Activated CD4-positive, alpha-beta T cell treated with anti-CD3 and anti-CD28 coated beads, Interleukin-2, amount 50 U/mL, for 1 hour (primary cell): ENCODE data around the gene XRRA1.
"Not testable (repeated sequence)": the region's sequence is repeated elsewhere in the genome, so short reads cannot be mapped to it uniquely, and the experiment has no call there.

Experiments used
- DNase-seq: peaks from one replicate; pipeline ENCODE4 v3.0.0-alpha.2; 2020

The XRRA1 gene

GRCh38 chr11:74893015-74893414, 55.9 kb downstream of the XRRA1 start:
- DNase-seq, result not testable (repeated sequence)

GRCh38 chr11:74877132-74877531, 71.8 kb downstream of the XRRA1 start:
- DNase-seq, result no peak

GRCh38 chr11:74871037-74871436, 77.9 kb downstream of the XRRA1 start:
- DNase-seq, result no peak

- DNase-seq, result no peak
These were observed 78.4 kb downstream of the XRRA1 start for GRCh38 chr11:74870485-74870884.

- DNase-seq, result no peak
These were observed 82.3 kb downstream of the XRRA1 start for GRCh38 chr11:74866557-74866956.

GRCh38 chr11:74863410-74863809, 85.5 kb downstream of the XRRA1 start:
- no peak for DNase-seq

- no peak for DNase-seq
These were observed 88.1 kb downstream of the XRRA1 start for GRCh38 chr11:74860743-74861142.

- no peak for DNase-seq
These were observed 95.7 kb downstream of the XRRA1 start for GRCh38 chr11:74853223-74853622.

GRCh38 chr11:74849525-74850391, 99.1 kb downstream of the XRRA1 start:
- DNase-seq, result no peak

GRCh38 chr11:74847895-74848294, 101.0 kb downstream of the XRRA1 start:
- no peak for DNase-seq

GRCh38 chr11:74847395-74847794, 101.5 kb downstream of the XRRA1 start:
- DNase-seq, result no peak

- DNase-seq, result no peak
These were observed 102.1 kb downstream of the XRRA1 start for GRCh38 chr11:74846770-74847169.

GRCh38 chr11:74845978-74846517, 102.8 kb downstream of the XRRA1 start:
- DNase-seq, result no peak

- no peak for DNase-seq
These were observed 104.0 kb downstream of the XRRA1 start for GRCh38 chr11:74844865-74845264.

- DNase-seq, result no peak
These were observed 104.8 kb downstream of the XRRA1 start for GRCh38 chr11:74844072-74844471.

- no peak for DNase-seq
These were observed 105.9 kb downstream of the XRRA1 start for GRCh38 chr11:74842967-74843366.

- no peak for DNase-seq
These were observed 108.4 kb downstream of the XRRA1 start for GRCh38 chr11:74840486-74840885.

- no peak for DNase-seq
These were observed 108.9 kb downstream of the XRRA1 start for GRCh38 chr11:74839971-74840370.

GRCh38 chr11:74839446-74839845, 109.4 kb downstream of the XRRA1 start:
- DNase-seq, result no peak

GRCh38 chr11:74838188-74838587, 110.7 kb downstream of the XRRA1 start:
- no peak for DNase-seq

GRCh38 chr11:74837191-74837590, 111.7 kb downstream of the XRRA1 start:
- DNase-seq, result no peak

- DNase-seq, result no peak
These were observed 122.0 kb downstream of the XRRA1 start for GRCh38 chr11:74826901-74827300.

- not testable (repeated sequence) for DNase-seq
These were observed 123.3 kb downstream of the XRRA1 start for GRCh38 chr11:74825596-74825995.

- DNase-seq, result no peak
These were observed 124.5 kb downstream of the XRRA1 start for GRCh38 chr11:74824285-74824982.
